HG03558 (cell line): ENCODE data around the gene SCTR.

Experiments
- ATAC-seq: cut with Tn5 transposase; IDR thresholded peaks from one replicate; pipeline ENCODE4 v1.9.1; 2021; ENCODE audit warnings: moderate number of reproducible peaks; ENCODE audit not compliant: unreplicated experiment; ENCODE audit errors: extremely low read depth

The SCTR gene

GRCh38 chr2:119523952-119524694 lies at the start of gene SCTR:
TSS of gene SCTR (minus strand) at chr2:119524483. CDS start at chr2:119524226, 257 bp downstream.
- no peak for ATAC-seq

GRCh38 chr2:119567292-119567691 lies 43.0 kb upstream of the SCTR start:
- ATAC-seq: no peak

GRCh38 chr2:119565481-119565880 lies 41.2 kb upstream of the SCTR start:
- no peak for ATAC-seq

- no peak for ATAC-seq
These were observed 29.5 kb upstream of the SCTR start for GRCh38 chr2:119553687-119554344.

- no peak for ATAC-seq
These were observed 28.6 kb upstream of the SCTR start for GRCh38 chr2:119552902-119553301.

GRCh38 chr2:119550856-119551255 lies 26.6 kb upstream of the SCTR start:
- ATAC-seq: no peak

GRCh38 chr2:119550346-119550745 lies 26.1 kb upstream of the SCTR start:
- no peak for ATAC-seq

- ATAC-seq: no peak
These were observed 25.0 kb upstream of the SCTR start for GRCh38 chr2:119549241-119549640.

- ATAC-seq: no peak
These were observed 24.3 kb upstream of the SCTR start for GRCh38 chr2:119548516-119549120.

GRCh38 chr2:119546447-119546767 lies 22.1 kb upstream of the SCTR start:
- no peak for ATAC-seq

GRCh38 chr2:119545754-119546446 lies 21.6 kb upstream of the SCTR start:
- no peak for ATAC-seq

- ATAC-seq: no peak
These were observed 20.7 kb upstream of the SCTR start for GRCh38 chr2:119544939-119545475.

- no peak for ATAC-seq
These were observed 20.0 kb upstream of the SCTR start, which contains the start of gene CFAP221 for GRCh38 chr2:119544075-119544938. TSS of gene CFAP221 (plus strand) at chr2:119544449. CDS start at chr2:119546132, 1,683 bp downstream.

GRCh38 chr2:119541476-119541875 lies 17.2 kb upstream of the SCTR start:
- no peak for ATAC-seq

GRCh38 chr2:119537792-119538191 lies 13.5 kb upstream of the SCTR start:
- no peak for ATAC-seq

- ATAC-seq: no peak
These were observed 12.4 kb upstream of the SCTR start for GRCh38 chr2:119536707-119537106.

GRCh38 chr2:119536211-119536610 lies 11.9 kb upstream of the SCTR start:
- ATAC-seq: no peak

- no peak for ATAC-seq
These were observed 9.3 kb upstream of the SCTR start for GRCh38 chr2:119533560-119533959.

- no peak for ATAC-seq
These were observed 7.0 kb upstream of the SCTR start for GRCh38 chr2:119531292-119531691.

GRCh38 chr2:119527999-119528398 lies 3.7 kb upstream of the SCTR start:
- ATAC-seq: no peak
